HG03565 (cell line): ENCODE results near the gene NCLN.
"Not testable (repeated sequence)": the region's sequence is repeated elsewhere in the genome, so short reads cannot be mapped to it uniquely, and the experiment has no call there.

Source experiments
- ATAC-seq: cut with Tn5 transposase; IDR thresholded peaks from one replicate; pipeline ENCODE4 v1.9.1; 2021; ENCODE audit warnings: mild to moderate bottlenecking, moderate library complexity; ENCODE audit not compliant: unreplicated experiment

NCLN gene

GRCh38 chr19:3154957-3155736 lies 30.6 kb upstream of the NCLN start:
- ATAC-seq, result no peak

GRCh38 chr19:3157096-3157845 lies 28.5 kb upstream of the NCLN start:
- no peak for ATAC-seq

- ATAC-seq, result no peak
Measured at GRCh38 chr19:3159565-3159964, 26.2 kb upstream of the NCLN start.

GRCh38 chr19:3160219-3160618 lies 25.5 kb upstream of the NCLN start:
- ATAC-seq, result no peak

GRCh38 chr19:3161453-3161852 lies 24.3 kb upstream of the NCLN start:
- no peak for ATAC-seq

- no peak for ATAC-seq
Measured at GRCh38 chr19:3162418-3163229, 23.1 kb upstream of the NCLN start.

GRCh38 chr19:3163230-3163886 lies 22.4 kb upstream of the NCLN start:
- no peak for ATAC-seq

GRCh38 chr19:3163943-3164342 lies 21.8 kb upstream of the NCLN start:
- no peak for ATAC-seq

- no peak for ATAC-seq
Measured at GRCh38 chr19:3167533-3168272, 18.0 kb upstream of the NCLN start.

- ATAC-seq, result no peak
Measured at GRCh38 chr19:3171894-3172672, 13.6 kb upstream of the NCLN start.

GRCh38 chr19:3172673-3173000 lies 13.1 kb upstream of the NCLN start:
- ATAC-seq, result not testable (repeated sequence)

GRCh38 chr19:3175781-3176714 lies 9.7 kb upstream of the NCLN start:
- ATAC-seq, result no peak

GRCh38 chr19:3176715-3177501 lies 8.8 kb upstream of the NCLN start:
- ATAC-seq, result no peak

- ATAC-seq, result no peak
Measured at GRCh38 chr19:3178377-3178972, 7.3 kb upstream of the NCLN start, which contains the start of gene S1PR4. S1PR4 (plus strand) TSS chr19:3178769; CDS start chr19:3178793, 24 bp downstream.

- no peak for ATAC-seq
Measured at GRCh38 chr19:3178973-3179738, 6.6 kb upstream of the NCLN start.

- no peak for ATAC-seq
Measured at GRCh38 chr19:3179739-3180293, 5.9 kb upstream of the NCLN start.
